Lung (tissue), 12 donors: ENCODE data around the gene P2RX7. TPM values are rescaled to one million over a fixed set of nuclear protein-coding genes. Genes with fewer than 3 reads are reported as not detected.
A peak's percentile ranks its signal among the peaks of the same experiment; 100 is the strongest.

Experiments
- ATAC-seq: fragments of 200-7000 bp; cut with Tn5 transposase; one replicate; pipeline ENCODE4 v1.9.1; 2020; ENCODE audit warnings: moderate number of reproducible peaks; ENCODE audit not compliant: insufficient read depth, low FRiP score
- DNase-seq, 3 donors: peaks; one replicate each; pipeline ENCODE4 v3.0.0-alpha.2; 2013 to 2017
- H3K27ac ChIP-seq, 2 donors: one replicate each; pipeline ENCODE4 v1.5.1; 2013; ENCODE audit warnings: mild to moderate bottlenecking in 2 of 2, moderate library complexity in 2 of 2, control low read depth in 1 of 2, inconsistent platforms in 1 of 2, low read depth in 1 of 2, low read length in 1 of 2
- H3K27me3 ChIP-seq, 3 donors: one replicate each; pipeline ENCODE4 v1.5.1; 2013; ENCODE audit warnings: low read length in 2 of 3; ENCODE audit not compliant: control insufficient read depth in 3 of 3, insufficient read depth in 3 of 3
- H3K36me3 ChIP-seq, 4 donors: one replicate each; pipeline ENCODE4 v1.5.1; 2013; ENCODE audit warnings: low read length in 4 of 4, mild to moderate bottlenecking in 1 of 4, moderate library complexity in 1 of 4; ENCODE audit not compliant: control insufficient read depth in 4 of 4, insufficient read depth in 4 of 4
- H3K4me1 ChIP-seq, 5 donors: one replicate each; pipeline ENCODE4 v1.5.1; 2013; ENCODE audit warnings: low read length in 5 of 5, mild to moderate bottlenecking in 2 of 5, moderate library complexity in 1 of 5; ENCODE audit not compliant: control insufficient read depth in 5 of 5, insufficient read depth in 5 of 5
- H3K4me3 ChIP-seq: one replicate; pipeline ENCODE4 v1.5.1; 2013; ENCODE audit warnings: mild to moderate bottlenecking, control low read depth, moderate library complexity
- H3K9ac ChIP-seq, 2 donors: one replicate each; pipeline ENCODE4 v1.5.1; 2013; ENCODE audit warnings: low read length in 2 of 2, control low read depth in 1 of 2; ENCODE audit not compliant: insufficient read depth in 1 of 2
- H3K9me3 ChIP-seq, 4 donors: one replicate each; pipeline ENCODE4 v1.5.1; 2013; ENCODE audit warnings: low read length in 3 of 4, mild to moderate bottlenecking in 1 of 4, moderate library complexity in 1 of 4; ENCODE audit not compliant: control insufficient read depth in 4 of 4, insufficient read depth in 3 of 4
- CTCF ChIP-seq: IDR thresholded peaks from 2 replicates; pipeline ENCODE4 v1.5.1; 2012; ENCODE audit warnings: mild to moderate bottlenecking; ENCODE audit errors: control extremely low read depth, extremely low read depth
- WGBS, 2 donors: extraction: QIAGEN DNeasy Blood & Tissue Kit; methylation state at CpG; one replicate each; pipeline ENCODE4 v1.1.7; 2013; 5-methylcytosine and 5-hydroxymethylcytosine counted together
- polyA plus RNA-seq, 2 donors: library from polyadenylated mRNA; stranded (reverse); fragments of 200-250 nt; gene quantifications; one replicate each; pipeline ENCODE4 v1.2.1, GENCODE V29; 2013
- total RNA-seq, 2 donors: library from RNA; depleted of rRNA in 1 of 2; stranded (reverse); fragments of >200 nt in 1 of 2; gene quantifications; one replicate each; pipeline ENCODE4 v1.2.1, GENCODE V29; 2014 to 2021
- donor health status: control.
- donor health status: control.
- donor health status: Bipolar disorder and iron deficiency.
- donor health status: healthy.
- donor health status: DM: yes; HTN: yes; CAD: no.

Gene P2RX7
- total and polyA plus RNA-seq, 4 donors, result 5.3 to 17.1 (median 8.3) TPM

- H3K9ac ChIP-seq, result no peak overlapping the region
- H3K36me3 ChIP-seq, result no peaks in the 10 kb centered on the region
- 93 to 97% methylated on average over 2 of the region's 2 CpGs for WGBS, 2 donors
- H3K4me1 ChIP-seq, result peaks cover 0 to 5% (median 0%) of the 10 kb centered on the region in 5 donors
- H3K9me3 ChIP-seq, result no peaks in the 10 kb centered on the region
- no peak for DNase-seq
- ATAC-seq, result no peak
- no peak overlapping the region for H3K4me3 ChIP-seq
- H3K27ac ChIP-seq, result no peak overlapping the region
- H3K27me3 ChIP-seq, result no peaks in the 10 kb centered on the region
- TF ChIP-seq CTCF, result no peak
Measured at GRCh38 chr12:121123488-121123887, 9.2 kb upstream of the P2RX7 start.

GRCh38 chr12:121124402-121125109, 8.1 kb upstream of the P2RX7 start:
- peak overlapping the region in 1 of 2 donors; percentile 28 for H3K27ac ChIP-seq
- H3K4me3 ChIP-seq, result no peak overlapping the region
- H3K9ac ChIP-seq, result no peak overlapping the region
- H3K4me1 ChIP-seq, result peaks cover 0 to 7% (median 0%) of the 10 kb centered on the region in 5 donors
- 77 to 78% methylated on average over 4 of the region's 4 CpGs for WGBS, 2 donors
- no peak for ATAC-seq
- no peak for DNase-seq
- TF ChIP-seq CTCF, result no peak
- H3K27me3 ChIP-seq, result no peaks in the 10 kb centered on the region
- no peaks in the 10 kb centered on the region for H3K9me3 ChIP-seq
- H3K36me3 ChIP-seq, result no peaks in the 10 kb centered on the region

- peaks cover 0 to 11% (median 0%) of the 10 kb centered on the region in 5 donors for H3K4me1 ChIP-seq
- no peaks in the 10 kb centered on the region for H3K36me3 ChIP-seq
- no peak overlapping the region for H3K27ac ChIP-seq
- ATAC-seq (no peak), DNase-seq (no peak)
- no peaks in the 10 kb centered on the region for H3K27me3 ChIP-seq
- no peak overlapping the region for H3K9ac ChIP-seq
- H3K4me3 ChIP-seq, result no peak overlapping the region
- H3K9me3 ChIP-seq, result no peaks in the 10 kb centered on the region
- no peak for TF ChIP-seq CTCF
- WGBS, 2 donors, result 59 to 81% methylated on average over 3 of the region's 3 CpGs
Measured at GRCh38 chr12:121127501-121127900, 5.2 kb upstream of the P2RX7 start.
